Endometrial microvascular endothelial cells (primary cell): ENCODE results near the gene TCF7L1. TPM values are rescaled to one million over a fixed set of nuclear protein-coding genes. Genes with fewer than 3 reads are reported as not detected.

Source experiments
- in situ Hi-C: cut with HindIII; loops from 2 replicates; pipeline ENCODE4 v1.10.0; 2017; ENCODE audit warnings: low sequenced_read_pairs, low pct_unique_long_range_greater_than_20kb; ENCODE audit errors: inconsistent ontology term
- total RNA-seq: library from RNA; depleted of rRNA; stranded (reverse); fragments of >200 nt; gene quantifications from one replicate; pipeline ENCODE4 v1.2.3, GENCODE V29; 2015; ENCODE audit errors: inconsistent ontology term

Gene TCF7L1
- total RNA-seq, 1 donor from 2014 or later = 3.1 TPM

DNA sequence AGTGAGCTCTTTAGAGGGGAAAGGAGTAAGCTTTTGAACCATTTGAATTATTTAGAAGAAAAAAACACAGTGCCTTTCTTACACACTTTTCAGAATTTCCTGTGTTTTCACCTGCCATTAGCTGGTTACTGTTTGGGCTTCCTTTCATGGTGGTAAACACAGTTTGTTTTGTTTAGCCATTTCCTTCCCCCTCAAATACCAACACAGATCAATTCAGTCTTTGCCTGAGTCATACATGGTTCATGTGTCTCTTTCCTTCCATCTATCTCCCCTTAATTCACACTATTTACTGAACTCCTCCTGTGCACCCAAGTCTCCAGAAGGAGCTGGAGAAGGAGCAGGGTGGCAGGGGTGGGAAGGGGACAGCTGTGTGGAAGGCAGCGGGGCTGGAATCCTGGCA, 45.0 kb downstream of the TCF7L1 start:
- in situ Hi-C loops = no loop called here

GRCh38 chr2:85178980-85179411, 45.8 kb downstream of the TCF7L1 start:
- in situ Hi-C loops = no loop called here

- in situ Hi-C loops = no loop called here
These were observed 46.3 kb downstream of the TCF7L1 start for GRCh38 chr2:85179541-85179940.

DNA sequence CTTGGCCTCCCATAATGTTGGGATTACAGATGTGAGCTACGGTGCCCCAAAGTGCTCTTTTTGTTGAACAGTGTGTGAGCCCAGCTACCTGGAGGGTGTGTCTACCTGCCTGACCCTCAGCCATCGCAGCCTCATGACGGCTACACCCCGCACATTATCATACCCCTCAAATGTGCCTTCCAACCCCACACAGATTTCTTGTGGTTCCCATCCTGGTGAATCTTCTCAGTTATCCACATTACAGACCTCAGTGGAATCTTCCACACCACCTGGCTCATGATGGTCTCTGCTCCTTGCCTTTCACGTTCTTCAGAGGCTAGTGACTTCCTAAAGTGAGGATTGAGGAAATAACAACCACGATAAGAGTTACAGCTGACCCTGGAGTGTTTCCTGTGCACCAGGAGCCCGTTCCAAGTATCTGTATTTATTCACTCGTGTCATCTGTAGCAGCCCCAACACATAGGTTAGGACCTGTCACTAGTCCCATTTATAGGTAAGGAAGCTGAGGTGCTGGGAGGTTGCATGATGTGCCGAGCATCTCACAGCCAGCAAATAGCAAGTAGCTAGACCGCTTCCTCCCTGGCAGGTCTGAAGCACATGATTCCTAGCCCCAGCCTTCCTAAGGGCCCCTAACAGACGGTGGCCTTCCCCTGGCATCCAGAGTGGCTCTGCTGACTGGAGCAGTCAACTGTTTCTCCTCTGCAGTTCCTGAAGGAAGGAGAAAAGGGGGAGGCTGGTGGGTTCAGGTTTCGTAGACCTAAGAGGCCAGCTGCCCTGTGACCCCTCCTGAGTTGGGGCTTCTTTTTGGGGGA, 47.3 kb downstream of the TCF7L1 start:
- in situ Hi-C loops = no loop called here

- in situ Hi-C loops = no loop called here
These were observed 48.0 kb downstream of the TCF7L1 start for GRCh38 chr2:85181134-85181631.

DNA sequence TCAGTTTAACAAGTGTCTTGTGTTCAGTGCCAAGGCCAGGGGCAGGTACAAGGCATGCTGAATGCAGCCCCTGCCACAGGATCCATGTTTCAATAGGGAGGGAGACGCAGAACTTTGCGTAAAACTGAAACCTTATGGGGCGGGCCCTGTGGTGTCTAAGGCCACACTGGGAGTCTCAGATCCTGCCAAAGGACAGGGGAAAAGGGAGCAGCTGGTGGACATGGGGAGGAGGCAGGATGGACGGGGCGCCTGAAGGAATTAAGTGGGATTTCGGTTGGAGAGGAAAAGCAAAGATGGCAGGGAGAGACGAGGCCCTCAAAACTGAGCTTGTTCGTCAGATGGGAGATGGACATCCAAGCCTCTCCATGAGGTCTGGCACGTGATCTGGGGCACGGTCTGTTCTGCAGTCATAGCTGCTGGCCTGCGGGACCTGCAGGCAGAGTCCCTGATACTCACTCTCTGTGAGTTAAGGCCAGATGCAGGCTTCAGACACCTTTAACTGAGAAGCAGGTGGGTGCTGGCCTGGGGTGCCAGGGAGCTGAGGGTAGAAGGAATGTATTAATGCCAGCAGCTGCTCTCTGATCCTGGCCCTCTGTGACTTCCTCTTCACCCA, 48.8 kb downstream of the TCF7L1 start:
- in situ Hi-C loops = no loop called here

GRCh38 chr2:85183076-85183475, 49.9 kb downstream of the TCF7L1 start:
- in situ Hi-C loops = no loop called here

GRCh38 chr2:85183479-85183878, 50.3 kb downstream of the TCF7L1 start:
- in situ Hi-C loops = no loop called here

DNA sequence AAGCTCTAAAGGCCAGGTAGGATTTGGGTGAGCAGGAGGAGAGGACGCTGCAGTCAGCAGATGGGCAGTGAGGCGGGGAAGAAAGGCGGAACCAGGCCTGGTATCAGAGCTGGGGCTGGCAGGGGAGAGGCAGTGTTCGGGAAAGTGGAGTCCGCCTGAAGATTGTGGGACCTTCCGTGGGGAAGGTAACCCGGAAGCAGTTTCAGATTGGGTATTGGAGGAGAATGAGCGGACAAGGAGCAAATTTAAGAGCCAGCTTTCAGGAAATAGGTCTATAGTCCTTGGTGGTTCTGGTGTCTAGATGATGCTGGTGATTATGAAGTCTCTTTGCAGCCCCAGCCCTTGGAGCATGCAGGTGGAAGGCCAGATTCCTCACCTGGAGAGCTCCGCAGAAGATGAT, 51.0 kb downstream of the TCF7L1 start:
- in situ Hi-C loops = no loop called here

GRCh38 chr2:85184990-85185389, 51.8 kb downstream of the TCF7L1 start:
- in situ Hi-C loops = no loop called here

GRCh38 chr2:85185431-85185940, 52.3 kb downstream of the TCF7L1 start:
- in situ Hi-C loops = no loop called here

DNA sequence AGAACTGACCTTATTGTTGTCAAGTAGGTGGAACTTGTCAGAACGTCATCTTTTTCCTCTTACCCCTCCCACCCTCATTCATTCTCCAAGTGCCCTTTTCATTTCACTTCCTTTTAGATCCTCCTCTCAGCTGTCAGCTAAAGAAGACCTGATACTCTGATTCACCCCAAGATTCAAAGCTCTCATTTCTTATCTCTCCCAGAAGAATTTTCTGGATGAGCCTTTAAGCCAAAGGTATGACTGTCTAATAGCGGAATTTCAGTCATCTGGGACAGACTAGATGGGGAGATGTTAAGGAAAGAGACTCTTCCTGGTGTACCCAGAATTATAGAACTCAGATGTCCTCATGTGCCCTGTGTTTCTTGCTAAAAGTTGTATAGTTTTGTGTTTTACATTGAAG, 53.9 kb downstream of the TCF7L1 start:
- in situ Hi-C loops = no loop called here

DNA sequence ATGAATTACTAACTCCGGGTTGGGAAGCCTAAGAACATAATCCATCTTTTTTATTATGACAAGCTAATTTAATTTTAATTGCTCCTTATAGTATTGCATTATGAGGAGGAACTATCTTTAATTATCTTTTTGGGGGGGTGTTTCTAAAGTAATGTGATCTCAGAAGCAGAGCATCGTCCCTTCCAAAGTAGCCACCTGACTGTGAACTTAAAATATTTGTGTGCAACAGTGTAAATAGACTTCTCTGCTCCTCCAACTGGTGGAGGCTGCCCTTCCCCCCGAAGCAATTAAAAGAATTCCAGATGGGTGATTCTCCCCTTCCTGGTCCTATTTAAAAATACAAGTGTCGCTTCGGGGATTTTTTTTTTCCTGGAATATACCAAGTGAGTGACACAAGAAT, 55.7 kb downstream of the TCF7L1 start:
- in situ Hi-C loops = no loop called here

- in situ Hi-C loops = no loop called here
These were observed 56.5 kb downstream of the TCF7L1 start for GRCh38 chr2:85189606-85190270.

- in situ Hi-C loops = no loop called here
These were observed 58.0 kb downstream of the TCF7L1 start for GRCh38 chr2:85191157-85191556.

DNA sequence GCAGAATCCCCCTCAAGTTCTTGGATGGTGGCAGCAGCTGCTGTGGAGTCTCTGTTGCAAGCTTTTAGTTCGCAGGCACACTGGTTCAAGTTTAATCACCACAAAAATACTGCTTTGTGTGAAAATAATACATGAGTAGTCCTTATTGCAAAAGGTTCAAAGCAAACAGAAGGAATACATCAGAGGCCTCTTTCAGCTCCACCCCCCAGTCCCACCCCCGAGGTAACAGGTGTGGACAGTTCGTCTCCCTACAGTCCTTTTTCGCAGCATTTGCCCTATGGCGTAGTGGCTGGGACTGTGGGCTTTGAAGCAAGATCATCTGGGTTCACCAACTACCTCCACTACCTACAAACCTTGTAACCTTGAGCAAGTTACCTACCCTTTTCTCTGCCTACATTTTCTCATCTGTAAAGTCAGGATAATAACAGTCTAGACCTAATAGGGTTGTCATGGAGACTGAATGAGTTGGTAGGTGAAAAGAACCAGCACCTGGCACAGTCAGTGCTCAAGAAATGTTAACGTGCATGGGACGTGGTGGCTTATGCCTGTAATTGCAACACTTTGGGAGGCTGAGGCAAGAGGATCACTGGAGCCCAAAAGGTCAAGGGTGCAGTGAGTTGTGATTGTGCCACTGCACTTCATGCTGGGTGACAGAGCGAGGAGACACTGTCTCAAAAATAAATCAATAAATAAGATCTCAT, 61.7 kb downstream of the TCF7L1 start:
- in situ Hi-C loops = no loop called here

- in situ Hi-C loops = no loop called here
These were observed 62.8 kb downstream of the TCF7L1 start for GRCh38 chr2:85195956-85196355.

GRCh38 chr2:85199698-85200097, 66.5 kb downstream of the TCF7L1 start:
- in situ Hi-C loops = no loop called here

DNA sequence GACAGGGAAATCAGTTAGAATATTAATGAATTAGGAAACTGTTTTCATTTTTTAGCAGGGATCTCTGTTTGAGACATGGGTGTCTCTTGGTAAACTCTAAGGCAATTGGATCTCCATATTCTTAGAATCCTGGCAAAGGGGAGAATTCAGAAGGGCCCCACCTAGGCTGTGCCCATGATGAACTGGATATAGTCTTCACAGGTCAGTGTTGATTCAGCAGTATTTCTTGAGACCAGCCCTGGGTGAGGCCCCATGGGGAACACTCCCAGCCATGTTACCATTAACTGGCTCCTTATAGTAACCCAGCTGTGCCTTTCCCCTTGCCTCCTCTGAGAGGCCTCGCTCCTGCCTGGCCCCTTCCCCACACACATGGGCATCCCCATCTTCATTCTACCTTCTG, 76.7 kb downstream of the TCF7L1 start:
- in situ Hi-C loops = no loop called here
